ENCODE data around the gene TSR3.

GRCh38 chr16:1337486-1337885, 14.2 kb downstream of the TSR3 start:
- TF ChIP-seq POLR2A (IDR thresholded peaks at IDR 0.05) = no peak
- TF ChIP-seq CTCF (IDR thresholded peaks at IDR 0.05) = no peak

All from body of pancreas (tissue), 4 donors.